ENCODE measurements around the gene GNAT1.

Gene GNAT1

GRCh38 chr3:50160561-50160983 lies 30.8 kb upstream of the GNAT1 start:
- H3K4me3 Mint-ChIP-seq: no peak overlapping the region
- TF ChIP-seq CTCF (IDR thresholded peaks at IDR 0.05): no peak
- peaks cover 44% of the 10 kb centered on the region for H3K36me3 Mint-ChIP-seq (ENCODE audit: low read depth)
- H3K4me1 Mint-ChIP-seq: peaks cover 92% of the 10 kb centered on the region
- H3K27ac Mint-ChIP-seq: no peak overlapping the region
- no peak for DNase-seq
- H3K9me3 Mint-ChIP-seq: no peaks in the 10 kb centered on the region
- H3K27me3 Mint-ChIP-seq (ENCODE audit: low read depth, poor library complexity): no peaks in the 10 kb centered on the region

- H3K9me3 Mint-ChIP-seq: no peaks in the 10 kb centered on the region
Measured at GRCh38 chr3:50161320-50161719, 30.1 kb upstream of the GNAT1 start.

GRCh38 chr3:50162034-50162883 lies 29.2 kb upstream of the GNAT1 start:
- TF ChIP-seq CTCF (IDR thresholded peaks at IDR 0.05): no peak
- no peaks in the 10 kb centered on the region for H3K9me3 Mint-ChIP-seq
- H3K36me3 Mint-ChIP-seq (ENCODE audit: low read depth): peaks cover 44% of the 10 kb centered on the region
- DNase-seq: no peak
- H3K27me3 Mint-ChIP-seq (ENCODE audit: low read depth, poor library complexity): no peaks in the 10 kb centered on the region
- peaks cover 98% of the 10 kb centered on the region for H3K4me1 Mint-ChIP-seq
- peak overlapping the region; percentile 84 for H3K27ac Mint-ChIP-seq
- H3K4me3 Mint-ChIP-seq: peak overlapping the region; percentile 1

More at GRCh38 chr3:50161320-50161719, 30.1 kb upstream of the GNAT1 start:
- no peak for DNase-seq
- TF ChIP-seq CTCF (IDR thresholded peaks at IDR 0.05): no peak
- Mint-ChIP-seq H3K27ac (peak overlapping the region; percentile 92), H3K27me3 (ENCODE audit: low read depth, poor library complexity) (no peaks in the 10 kb centered on the region), H3K4me1 (peaks cover 93% of the 10 kb centered on the region), H3K4me3 (peak overlapping the region; percentile 42), H3K36me3 (ENCODE audit: low read depth) (peaks cover 44% of the 10 kb centered on the region)

GRCh38 chr3:50163572-50164455 lies 27.6 kb upstream of the GNAT1 start:
- Mint-ChIP-seq H3K9me3 (no peaks in the 10 kb centered on the region), H3K36me3 (ENCODE audit: low read depth) (peaks cover 38% of the 10 kb centered on the region), H3K27me3 (ENCODE audit: low read depth, poor library complexity) (no peaks in the 10 kb centered on the region), H3K27ac (peak overlapping the region; percentile 100), H3K4me1 (peaks cover 98% of the 10 kb centered on the region), H3K4me3 (peak overlapping the region; percentile 34)
- no peak for DNase-seq
- TF ChIP-seq CTCF (IDR thresholded peaks at IDR 0.05): no peak

- Mint-ChIP-seq H3K9me3 (no peaks in the 10 kb centered on the region), H3K27ac (peak overlapping the region; percentile 100), H3K36me3 (ENCODE audit: low read depth) (peaks cover 37% of the 10 kb centered on the region), H3K4me3 (peak overlapping the region; percentile 47), H3K4me1 (peaks cover 98% of the 10 kb centered on the region), H3K27me3 (ENCODE audit: low read depth, poor library complexity) (no peaks in the 10 kb centered on the region)
- DNase-seq: no peak
- no peak for TF ChIP-seq CTCF (IDR thresholded peaks at IDR 0.05)
Measured at GRCh38 chr3:50164481-50164880, 26.9 kb upstream of the GNAT1 start.
